Breast epithelium (tissue), 3 donors: Measurements from ENCODE around the gene SREBF1.

Experiments used
- CTCF ChIP-seq, 3 donors: fragments of 450-650 bp; IDR thresholded peaks; one replicate each; pipeline ENCODE4 v1.5.1; 2016 to 2017; ENCODE audit warnings: antibody characterized with exemption in 3 of 3, mild to moderate bottlenecking in 3 of 3, moderate library complexity in 3 of 3
- POLR2A ChIP-seq: fragments of 450-650 bp; IDR thresholded peaks from one replicate; pipeline ENCODE4 v1.6.1; 2016; ENCODE audit warnings: antibody characterized with exemption, mild to moderate bottlenecking, moderate library complexity

- TF ChIP-seq POLR2A (no peak), CTCF (IDR thresholded peaks at IDR 0.05) (no peak)
Observed at GRCh38 chr17:17833658-17834357, 3.0 kb downstream of the SREBF1 start.
